Measurements from ENCODE around the gene CCDC40. TPM values are rescaled to one million over a fixed set of nuclear protein-coding genes. Genes with fewer than 3 reads are reported as not detected.

The CCDC40 gene
- total and polyA plus RNA-seq, 2 of the 13 experiments (the other 11 are each of a cell fraction or from before 2014, with no cell fraction given) = 4.1 to 5.5 TPM

GRCh38 chr17:80034791-80035686 is 1.4 kb upstream of the CCDC40 start (continued):
- TF ChIP-seq CREM (IDR thresholded peaks at IDR 0.05) (no peak), CREM (CRISPR knock-in tag; IDR thresholded peaks at IDR 0.05) (no peak), CENPBD1 (CRISPR knock-in tag; IDR thresholded peaks at IDR 0.05; ENCODE audit: borderline replicate concordance, low read depth) (no peak), ZGPAT (CRISPR knock-in tag; IDR thresholded peaks at IDR 0.05) (0 out of 2 replicates have a peak, but pooled peaks have one; percentile 15), NBN (conservative IDR thresholded peaks at IDR 0.05) (no peak), NFYB (CRISPR knock-in tag; IDR thresholded peaks at IDR 0.05) (no peak), ZNF275 (CRISPR knock-in tag; IDR thresholded peaks at IDR 0.05; ENCODE audit: borderline replicate concordance) (no peak; the same call in 1 of the 2 replicates), HNF1B (CRISPR knock-in tag; IDR thresholded peaks at IDR 0.05) (no peak), IKZF5 (CRISPR knock-in tag; IDR thresholded peaks at IDR 0.05) (no peak), KDM5B (CRISPR knock-in tag; IDR thresholded peaks at IDR 0.05; ENCODE audit: borderline replicate concordance) (no peak), ETV5 (CRISPR knock-in tag; IDR thresholded peaks at IDR 0.05; ENCODE audit: borderline replicate concordance) (peak; percentile 33; the same call in 1 of the 2 replicates), GABPA (IDR thresholded peaks at IDR 0.05; ENCODE audit: low read depth, low read length) (no peak), GABPA (CRISPR knock-in tag; IDR thresholded peaks at IDR 0.05; ENCODE audit: low read depth) (0 out of 2 replicates have a peak, but pooled peaks have one; percentile 30), ELF3 (CRISPR knock-in tag; IDR thresholded peaks at IDR 0.05) (no peak), DDIT3 (CRISPR knock-in tag; IDR thresholded peaks at IDR 0.05) (no peak), ZSCAN31 (CRISPR knock-in tag; IDR thresholded peaks at IDR 0.05; ENCODE audit: low read depth) (no peak), ZNF530 (CRISPR knock-in tag; IDR thresholded peaks at IDR 0.05; ENCODE audit: low read depth) (no peak), IKZF4 (CRISPR knock-in tag; IDR thresholded peaks at IDR 0.05; ENCODE audit: borderline replicate concordance, low read depth, not compliant biosample characterization) (peak; percentile 66), ZC3H4 (CRISPR knock-in tag; IDR thresholded peaks at IDR 0.05; ENCODE audit: borderline replicate concordance) (no peak), BCL6 (CRISPR knock-in tag; IDR thresholded peaks at IDR 0.05) (no peak), DNMT1 (CRISPR knock-in tag; IDR thresholded peaks at IDR 0.05) (no peak), SMAD1 (CRISPR knock-in tag; IDR thresholded peaks at IDR 0.05; ENCODE audit: borderline replicate concordance, low read depth) (no peak), ZNF143 (CRISPR knock-in tag; IDR thresholded peaks at IDR 0.05) (no peak), ZBTB3 (CRISPR knock-in tag; IDR thresholded peaks at IDR 0.05; ENCODE audit: borderline replicate concordance, low read depth) (no peak)
